ENCODE data around the gene CHD6.

The CHD6 gene

GRCh38 chr20:41577129-41578009 is 40.8 kb downstream of the CHD6 start:
- no peak for DNase-seq

DNA sequence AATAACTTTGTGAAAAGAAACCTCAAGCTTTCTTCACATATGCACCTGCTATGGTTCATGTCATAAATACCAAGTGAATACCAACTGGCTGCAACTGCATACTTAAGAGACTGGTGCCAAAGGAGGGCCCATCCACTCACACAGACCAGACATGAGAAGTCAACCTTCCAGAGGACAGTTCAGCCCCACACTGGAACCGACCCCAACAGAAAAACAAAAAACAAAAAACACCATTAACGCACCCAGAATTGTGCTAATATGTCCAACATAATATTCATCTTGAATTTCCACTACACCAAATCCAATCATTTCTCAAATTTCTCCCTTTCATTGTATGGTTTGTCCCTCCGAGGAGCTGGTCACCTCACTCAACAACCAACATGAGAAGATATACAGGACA is 42.8 kb downstream of the CHD6 start:
- no peak for DNase-seq

GRCh38 chr20:41574802-41575389 is 43.3 kb downstream of the CHD6 start:
- DNase-seq, result no peak

DNA sequence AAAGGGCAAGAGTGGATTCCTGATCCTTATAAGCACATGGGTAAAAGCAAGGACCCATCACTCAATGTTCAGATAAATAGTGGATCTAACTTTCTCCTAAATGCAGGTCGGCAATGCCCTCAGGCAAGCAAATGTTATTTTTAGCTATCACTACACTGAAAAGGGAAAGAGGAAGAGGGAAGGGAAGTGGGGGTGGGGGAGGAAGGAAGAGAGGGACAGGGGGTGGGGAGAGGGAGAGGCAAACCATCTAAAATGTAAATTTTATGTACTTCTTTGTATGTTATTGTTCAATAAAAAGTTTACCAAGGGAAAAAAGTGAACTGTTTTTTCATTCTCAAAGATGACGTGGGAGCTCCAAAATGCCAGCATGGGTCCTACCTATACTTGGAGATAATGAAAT is 44.2 kb downstream of the CHD6 start:
- DNase-seq, result no peak

- no peak for DNase-seq
Observed at GRCh38 chr20:41572010-41572572, 46.1 kb downstream of the CHD6 start.

DNA sequence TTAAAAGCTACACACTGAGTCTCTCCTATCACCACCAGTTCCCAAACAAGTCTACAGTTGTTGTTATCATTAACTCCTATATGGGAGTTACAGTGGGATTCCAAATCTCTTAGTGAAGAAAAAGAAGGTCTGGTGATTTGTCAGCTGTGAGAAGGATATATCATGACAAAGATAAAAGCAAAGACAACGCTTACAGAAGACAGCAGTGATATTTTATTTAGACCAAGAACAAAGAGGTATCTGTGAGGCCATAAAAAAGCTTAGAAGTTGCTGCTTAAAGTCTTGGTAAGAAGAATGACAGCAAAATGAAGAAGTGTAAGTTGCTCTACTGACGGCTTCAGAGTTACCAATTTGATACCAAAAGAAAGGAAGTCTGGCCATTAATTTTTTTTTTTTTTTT is 47.2 kb downstream of the CHD6 start:
- DNase-seq, result no peak

GRCh38 chr20:41570557-41570956 is 47.6 kb downstream of the CHD6 start:
- no peak for DNase-seq

GRCh38 chr20:41567615-41568014 is 50.6 kb downstream of the CHD6 start:
- no peak for DNase-seq

GRCh38 chr20:41566896-41567527 is 51.2 kb downstream of the CHD6 start:
- no peak for DNase-seq

GRCh38 chr20:41563087-41563486 is 55.1 kb downstream of the CHD6 start:
- DNase-seq, result no peak

- DNase-seq, result no peak
Observed at GRCh38 chr20:41560970-41561369, 57.2 kb downstream of the CHD6 start.

- DNase-seq, result no peak
Observed at GRCh38 chr20:41559658-41560057, 58.5 kb downstream of the CHD6 start.

DNA sequence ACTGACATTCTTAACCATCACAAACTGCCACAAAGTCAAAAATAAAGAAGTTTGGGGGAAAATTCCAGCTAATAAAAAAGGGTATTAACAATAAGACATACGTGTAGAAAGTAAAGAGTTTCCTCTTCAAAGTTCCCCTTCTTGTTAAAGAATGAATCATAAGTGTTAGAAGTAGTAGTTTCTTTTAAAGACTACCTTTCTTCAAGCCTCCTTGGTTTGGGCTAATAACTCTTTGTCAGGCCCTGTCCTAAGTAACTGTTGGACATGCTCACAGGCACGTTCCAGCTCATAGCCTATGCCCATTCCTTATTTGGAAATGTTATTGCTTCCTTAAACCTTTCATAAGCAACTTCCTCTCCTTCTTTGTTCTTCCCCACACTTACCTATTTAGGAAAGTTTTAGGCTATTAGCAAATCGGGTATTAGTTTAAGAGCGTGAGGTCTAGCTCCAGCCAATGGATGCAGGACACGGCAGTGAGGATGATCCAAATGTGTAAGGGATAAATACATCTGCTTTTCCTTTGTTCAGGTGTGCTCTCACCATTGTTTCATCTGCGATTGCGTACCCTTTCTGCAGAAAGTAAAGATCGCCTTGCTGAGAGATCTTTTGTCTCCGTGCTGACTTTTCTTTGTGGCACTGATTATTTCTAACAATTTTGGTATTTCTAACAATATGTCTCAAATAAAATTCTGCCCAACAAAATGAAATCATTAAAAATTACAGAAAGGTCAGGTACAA is 64.9 kb downstream of the CHD6 start:
- no peak for DNase-seq

DNA sequence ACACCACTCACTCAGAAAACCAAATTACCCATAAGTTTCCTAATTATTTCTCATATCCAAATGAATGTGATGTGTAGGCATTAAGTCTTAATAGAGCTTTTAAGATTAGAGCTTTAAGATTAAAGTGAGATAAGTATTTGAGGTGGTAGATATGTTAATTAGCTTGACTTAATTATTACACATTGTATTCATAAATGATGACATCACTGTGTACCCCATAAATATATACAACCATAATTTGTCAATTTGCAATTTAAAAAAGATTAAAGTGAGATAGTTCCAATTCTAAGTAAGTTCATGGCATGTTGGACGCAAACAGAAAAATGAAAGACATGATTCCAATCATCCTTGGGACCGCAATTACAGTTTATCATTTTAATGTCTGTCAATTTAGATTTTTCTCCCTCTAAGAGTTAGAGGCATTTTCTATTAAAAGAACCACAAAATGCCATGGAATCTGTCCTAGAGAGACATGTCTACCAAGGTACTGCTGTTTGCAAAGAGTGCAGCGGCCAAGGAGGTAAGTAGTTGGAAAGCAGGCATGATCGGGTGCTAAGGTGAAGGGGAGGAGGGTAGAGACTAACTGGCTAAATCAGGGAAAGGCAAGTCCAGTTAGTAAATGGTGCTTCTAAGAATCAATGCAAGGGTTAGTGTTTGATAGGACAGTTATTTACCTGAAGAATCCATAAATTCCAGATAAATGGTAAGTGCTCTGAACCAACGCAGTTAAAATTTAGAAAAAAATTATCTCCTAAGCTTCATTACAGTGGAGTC is 65.7 kb downstream of the CHD6 start:
- DNase-seq, result no peak

DNA sequence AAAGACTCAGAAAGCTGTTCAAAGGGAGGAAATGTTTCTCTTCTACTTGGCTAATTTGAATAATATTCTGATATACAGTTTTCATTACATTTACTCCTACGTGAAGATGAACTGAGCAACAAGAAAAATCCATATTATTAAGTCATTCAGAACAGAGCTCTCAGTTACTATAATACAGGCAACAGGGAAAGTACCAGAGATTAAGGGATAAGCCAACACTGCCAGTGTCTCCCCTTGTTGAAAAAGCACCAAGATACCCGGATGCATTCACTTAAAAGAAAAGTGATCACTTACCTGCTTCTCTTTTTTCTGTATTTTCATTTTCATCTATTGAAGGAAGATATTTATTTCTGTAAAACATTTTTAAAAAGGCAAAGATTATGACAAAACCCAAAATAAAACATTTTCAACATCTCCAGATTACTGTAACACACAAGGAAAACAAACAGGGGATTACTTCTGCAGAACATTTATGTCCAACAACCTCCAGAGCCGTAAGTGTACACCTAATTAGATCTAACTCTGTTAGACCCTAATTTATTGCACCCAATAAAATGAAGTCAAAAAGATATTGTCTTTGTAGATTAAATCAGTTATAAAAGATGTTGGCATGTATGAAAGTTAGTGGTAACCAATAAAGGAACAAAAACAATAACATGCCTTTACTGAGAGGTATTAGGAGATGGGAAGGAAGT is 67.0 kb downstream of the CHD6 start:
- no peak for DNase-seq

GRCh38 chr20:41547221-41547620 is 71.0 kb downstream of the CHD6 start:
- no peak for DNase-seq

DNA sequence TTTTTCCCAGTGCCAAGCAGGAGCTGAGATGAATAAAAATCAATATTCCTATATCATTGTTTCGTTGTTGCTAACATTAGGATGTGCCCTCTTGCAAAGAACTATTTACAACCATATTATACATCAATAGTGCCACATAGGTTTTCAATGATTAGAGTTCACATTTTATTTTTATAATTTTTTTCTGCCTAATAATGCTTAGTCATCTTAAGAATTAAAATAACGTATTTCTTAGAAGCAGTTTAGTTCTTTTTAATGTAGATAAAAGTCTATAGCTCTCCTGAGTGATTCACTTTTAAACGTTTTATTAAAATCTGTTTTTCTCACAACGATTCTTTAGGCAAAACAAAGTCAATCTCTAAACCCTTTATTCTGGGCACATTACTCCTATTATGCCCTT is 71.6 kb downstream of the CHD6 start:
- no peak for DNase-seq

DNA sequence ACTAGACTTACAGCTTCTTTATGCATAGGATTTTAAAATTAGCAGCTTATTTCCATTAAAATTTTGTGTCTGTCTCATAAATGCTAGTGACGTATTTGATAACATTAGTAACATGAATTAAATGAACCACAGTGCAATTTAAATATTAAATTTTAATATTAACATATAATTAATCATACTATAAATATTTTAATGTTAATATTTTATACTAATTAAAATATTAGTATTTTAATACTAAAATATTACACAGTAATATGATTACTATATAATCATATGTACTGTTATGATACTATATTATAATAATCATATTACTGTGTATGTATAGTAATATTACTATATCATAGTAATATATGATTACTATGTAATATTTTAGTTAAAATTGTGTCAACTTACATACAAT is 73.7 kb downstream of the CHD6 start:
- DNase-seq, result no peak

DNA sequence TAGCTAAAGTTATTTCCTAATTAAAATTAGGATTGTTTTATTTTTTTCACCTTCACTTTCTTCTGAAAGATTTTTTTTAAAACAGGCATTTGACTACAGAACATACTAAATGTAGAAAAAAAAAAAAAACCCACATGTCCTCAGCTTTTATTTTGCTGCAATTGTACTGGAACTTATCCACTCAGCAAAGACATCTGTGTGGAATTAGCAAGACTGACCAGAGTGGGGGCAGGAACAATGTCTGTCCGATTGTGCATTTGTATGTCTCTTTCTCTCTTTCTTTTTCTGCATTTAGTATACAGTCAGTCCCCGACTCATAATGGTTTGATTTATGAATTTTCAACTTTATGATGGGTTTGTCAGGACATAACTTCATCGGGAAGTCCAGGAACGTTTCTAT is 77.3 kb downstream of the CHD6 start:
- no peak for DNase-seq

DNA sequence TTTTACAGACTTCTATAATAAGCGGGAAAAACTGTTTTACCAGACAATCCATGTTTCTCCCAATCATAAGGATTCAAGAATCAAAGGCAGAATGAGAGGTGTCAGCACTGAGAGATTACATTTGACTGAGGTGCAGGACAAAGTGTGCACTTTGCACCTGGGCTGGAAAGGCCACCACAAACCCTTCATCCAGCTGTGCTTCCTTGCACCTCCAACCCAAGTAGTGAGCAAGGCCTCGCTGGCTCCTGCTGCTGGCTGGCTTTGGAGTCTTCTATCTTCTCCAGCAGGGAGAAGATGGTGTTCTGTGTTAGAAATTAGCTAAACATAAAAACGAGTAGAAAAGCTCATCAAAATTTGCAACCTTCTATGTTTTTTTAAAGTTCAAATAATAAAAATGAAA is 77.7 kb downstream of the CHD6 start:
- DNase-seq, result no peak

DNA sequence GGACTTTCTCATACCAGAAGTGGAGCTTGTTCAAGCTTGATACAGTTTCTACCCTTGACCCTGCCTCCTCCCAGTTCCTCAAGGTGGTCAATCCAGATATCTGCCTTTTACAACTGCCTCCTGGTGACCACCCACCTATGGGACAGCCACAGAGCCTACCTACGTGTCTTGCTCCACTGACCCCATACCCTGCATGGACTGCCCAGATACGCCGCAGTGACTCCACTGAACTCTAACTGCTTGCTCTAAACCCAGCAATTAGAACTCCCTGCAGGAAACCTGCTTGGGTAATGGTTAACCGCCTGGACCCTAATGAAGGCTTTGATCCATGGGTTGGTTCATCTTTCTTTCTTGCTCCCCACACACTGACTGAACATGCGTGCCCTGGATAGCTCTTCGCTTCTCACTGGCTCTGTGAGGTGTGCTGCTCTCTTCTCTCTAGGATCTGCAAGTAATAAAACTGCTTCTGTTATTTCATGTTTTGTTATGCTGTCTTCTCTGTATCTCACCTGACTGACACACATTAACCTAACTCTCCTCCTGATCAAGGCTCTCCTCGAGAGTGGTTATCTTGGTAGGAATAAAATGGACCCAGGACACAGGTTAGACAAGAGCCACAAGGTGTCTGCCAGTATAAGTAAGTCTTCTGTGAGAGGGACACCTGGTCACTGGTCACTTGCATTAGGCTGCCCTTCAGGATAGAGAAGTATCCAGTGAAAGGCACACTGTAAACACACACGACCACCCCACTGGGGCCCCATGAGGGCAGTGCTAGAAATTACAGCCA is 79.2 kb downstream of the CHD6 start:
- DNase-seq, result no peak
